NOMO-1 treated with DMSO at 0.1 percent for 48 hours (cell line): ENCODE results near the gene KRTAP10-6.
"Not testable (repeated sequence)": the region's sequence is repeated elsewhere in the genome, so short reads cannot be mapped to it uniquely, and the experiment has no call there.

Source experiments
- DNase-seq: peaks from one replicate; lab custom pipeline; 2025; ENCODE audit not compliant: unreplicated experiment; lab: John Stamatoyannopoulos, UW

Gene KRTAP10-6

DNA sequence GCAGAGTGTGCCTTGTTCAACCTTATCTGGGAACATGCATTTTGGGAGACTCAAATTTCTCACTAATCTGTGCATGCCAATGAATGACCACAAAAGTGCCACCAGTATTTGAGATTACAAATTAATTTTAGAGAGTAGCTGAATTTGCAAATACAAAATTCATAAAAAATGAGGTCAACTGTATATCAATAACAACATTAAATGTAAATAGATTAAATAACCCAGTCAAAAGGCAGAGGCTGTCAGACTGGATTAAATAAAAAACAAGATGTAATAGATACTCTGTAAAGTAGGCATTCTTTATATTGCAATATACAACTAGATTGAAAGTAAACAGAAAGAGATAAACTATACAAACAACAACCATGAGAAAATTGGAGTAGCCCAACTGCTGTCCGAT lies 28.2 kb downstream of the KRTAP10-6 start:
- no peak for DNase-seq

DNA sequence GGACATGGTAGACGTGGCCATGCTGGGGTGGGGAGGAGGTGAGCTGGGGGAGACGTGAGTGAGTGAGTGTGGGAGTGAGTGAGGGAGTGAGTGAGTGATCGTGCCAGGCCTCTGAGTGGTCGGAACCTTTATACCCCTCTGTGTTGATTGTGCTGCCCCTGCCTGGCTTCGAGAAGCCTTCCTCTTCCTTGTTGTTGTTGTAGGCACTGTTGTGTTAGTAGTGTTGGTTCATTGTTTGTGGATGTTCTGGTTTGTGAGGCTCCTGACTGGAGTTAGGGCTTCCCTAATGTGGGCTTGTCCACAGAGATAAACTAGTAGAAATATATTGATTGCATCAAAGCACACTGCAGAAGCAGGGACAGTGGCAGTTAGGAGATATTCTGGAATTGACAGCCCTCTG lies 33.6 kb downstream of the KRTAP10-6 start, which contains the start of gene KRTAP10-3:
Gene KRTAP10-3, minus strand, starts transcription at position 101 of the 400 bp plus-strand sequence. Its CDS starts 80 bp downstream, at position 21.
- no peak for DNase-seq

DNA sequence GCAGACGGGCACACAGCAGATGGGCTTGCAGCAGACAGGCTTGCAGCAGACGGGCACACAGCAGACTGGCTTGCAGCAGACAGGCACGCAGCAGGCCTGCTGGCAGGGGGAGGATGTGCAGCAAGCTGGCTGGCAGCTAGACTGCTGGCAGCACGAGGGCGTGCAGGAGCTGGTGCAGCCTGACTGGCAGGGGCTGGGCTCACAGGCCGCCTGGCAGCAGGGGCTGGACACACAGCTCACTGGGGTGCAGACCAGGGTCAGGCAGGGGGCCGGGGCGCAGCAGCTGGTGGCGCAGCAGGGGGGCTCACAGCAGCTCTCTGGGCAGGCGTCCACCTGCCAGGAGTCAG lies 34.0 kb downstream of the KRTAP10-6 start:
- not testable (repeated sequence) for DNase-seq

DNA sequence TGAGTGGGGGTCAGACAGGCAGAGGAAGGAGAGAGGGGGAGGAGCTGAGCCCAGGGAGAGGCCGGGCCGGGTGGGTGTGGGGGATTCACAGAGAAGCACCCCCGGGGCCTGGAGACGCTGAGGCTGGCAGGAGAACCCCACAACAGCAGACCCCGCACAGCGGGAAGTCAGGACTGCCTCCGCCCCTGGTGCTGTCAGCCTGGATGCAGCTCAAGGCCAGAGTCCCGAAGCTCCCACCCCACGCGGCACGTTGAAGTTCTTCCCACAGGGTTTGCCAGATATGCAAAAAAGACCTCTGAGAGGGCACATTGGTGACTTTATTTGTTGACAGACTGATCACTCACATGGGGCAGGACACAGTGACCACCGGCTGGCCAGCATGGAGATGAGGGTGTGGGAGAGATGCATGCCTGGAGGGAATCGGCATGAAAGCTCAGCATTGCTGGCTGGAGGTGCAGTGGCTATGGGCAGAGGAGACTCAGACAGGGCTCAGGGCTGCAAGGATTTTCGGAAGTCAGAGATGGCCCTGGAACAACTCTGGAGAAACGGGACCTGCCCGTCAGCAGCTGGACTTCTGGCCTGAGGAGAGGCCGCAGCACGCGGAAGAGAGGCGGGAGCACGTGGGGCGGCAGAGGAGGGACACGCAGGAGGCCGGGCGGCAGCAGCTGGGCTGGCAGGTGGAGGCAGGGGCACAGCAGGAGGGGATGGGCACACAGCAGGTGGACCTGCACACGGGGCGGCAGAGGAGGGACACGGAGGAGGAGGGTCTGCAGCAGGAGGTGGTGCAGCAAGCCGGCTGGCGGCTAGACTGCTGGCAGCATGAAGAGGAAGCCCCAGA lies 34.6 kb downstream of the KRTAP10-6 start:
- no peak for DNase-seq

DNA sequence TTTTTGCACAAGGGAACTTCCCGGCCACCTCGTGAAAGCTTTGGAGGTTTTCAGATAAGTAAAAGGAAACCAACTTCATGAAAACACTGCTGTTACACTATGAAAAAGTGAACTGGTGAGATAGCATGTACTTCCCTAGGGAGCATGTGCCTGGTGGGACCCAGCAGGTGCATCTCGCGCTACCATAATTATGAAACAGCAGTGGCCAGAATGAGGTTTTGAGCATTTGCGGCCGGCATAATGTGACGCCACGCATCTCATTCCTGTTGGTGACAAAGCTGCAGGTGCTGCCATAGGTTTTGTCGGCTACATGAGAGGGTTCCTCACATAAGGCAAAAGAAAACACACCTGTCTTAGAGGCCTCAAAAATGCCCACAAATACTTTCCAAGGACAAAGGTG lies 35.4 kb downstream of the KRTAP10-6 start:
- DNase-seq = no peak

DNA sequence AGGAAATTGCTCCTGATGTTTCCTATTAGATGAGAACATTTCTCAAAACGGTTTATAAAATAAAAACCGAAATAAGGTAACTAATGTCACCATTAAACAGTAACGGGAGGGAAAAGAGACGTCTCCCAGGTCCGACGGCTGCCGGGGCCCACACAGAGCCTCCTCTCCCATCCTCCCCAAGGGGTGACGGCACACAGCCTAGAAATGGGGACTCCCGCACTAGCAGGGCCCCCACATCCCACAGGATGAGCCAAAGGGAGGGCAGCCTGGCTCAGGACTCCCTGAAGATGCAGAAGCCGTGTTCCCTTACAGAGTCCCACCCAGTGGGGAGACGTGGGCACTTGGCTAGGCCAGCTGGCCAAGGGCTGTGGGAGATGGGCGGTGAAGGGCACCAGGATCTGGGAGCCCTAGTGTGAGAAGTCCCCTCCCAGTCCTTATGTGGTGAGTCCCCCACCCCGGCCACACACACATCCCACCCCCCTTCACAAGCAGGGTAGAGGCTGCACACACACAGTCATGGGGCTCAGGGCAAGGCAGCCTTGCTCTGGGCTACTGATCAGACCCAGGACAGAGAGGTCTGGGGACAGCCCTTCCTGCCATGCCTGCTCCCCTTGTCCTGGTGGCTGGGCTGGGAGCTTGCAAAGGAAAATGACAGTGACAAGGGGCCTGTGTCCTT lies 37.0 kb downstream of the KRTAP10-6 start:
- DNase-seq = no peak

DNA sequence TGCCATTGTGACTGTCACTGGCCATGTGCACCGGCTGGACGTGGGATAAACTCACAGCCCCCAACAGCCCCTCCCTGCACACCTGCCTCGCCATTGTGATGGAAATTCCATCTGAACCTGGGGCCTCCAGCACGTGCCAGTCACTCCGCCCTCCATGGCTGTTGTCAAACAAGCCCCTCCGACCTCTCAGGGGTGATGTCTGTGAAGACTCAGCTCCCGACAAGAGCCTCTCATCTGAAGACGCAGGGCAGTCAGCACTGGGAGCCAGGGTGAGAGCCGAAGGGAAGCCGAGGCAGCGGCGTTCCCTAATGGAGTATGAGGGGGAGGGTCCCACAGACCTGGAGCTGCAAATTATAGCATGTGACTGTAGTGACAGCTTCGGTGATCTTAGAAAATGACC lies 39.6 kb downstream of the KRTAP10-6 start:
- DNase-seq = no peak

DNA sequence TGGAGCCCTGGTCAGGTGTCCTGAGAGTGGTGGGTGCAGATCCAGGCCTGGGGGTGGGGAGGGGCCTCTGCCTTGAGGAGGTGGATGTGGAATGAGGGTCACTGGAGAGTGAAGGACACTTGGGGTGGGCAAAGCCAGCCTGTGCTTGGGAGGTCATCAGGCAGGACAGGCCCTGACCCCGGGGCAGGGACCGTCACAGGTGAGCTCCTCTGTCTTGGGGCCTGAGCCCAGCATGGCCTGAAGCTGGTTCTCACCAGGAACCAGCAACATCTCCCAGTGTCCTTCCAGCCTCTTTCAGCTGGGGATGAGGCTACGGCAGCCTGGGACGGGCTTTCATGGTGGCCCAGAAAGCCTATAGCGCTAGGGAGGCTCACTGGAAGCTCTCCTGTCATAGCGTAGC lies 40.2 kb downstream of the KRTAP10-6 start:
- DNase-seq = no peak

DNA sequence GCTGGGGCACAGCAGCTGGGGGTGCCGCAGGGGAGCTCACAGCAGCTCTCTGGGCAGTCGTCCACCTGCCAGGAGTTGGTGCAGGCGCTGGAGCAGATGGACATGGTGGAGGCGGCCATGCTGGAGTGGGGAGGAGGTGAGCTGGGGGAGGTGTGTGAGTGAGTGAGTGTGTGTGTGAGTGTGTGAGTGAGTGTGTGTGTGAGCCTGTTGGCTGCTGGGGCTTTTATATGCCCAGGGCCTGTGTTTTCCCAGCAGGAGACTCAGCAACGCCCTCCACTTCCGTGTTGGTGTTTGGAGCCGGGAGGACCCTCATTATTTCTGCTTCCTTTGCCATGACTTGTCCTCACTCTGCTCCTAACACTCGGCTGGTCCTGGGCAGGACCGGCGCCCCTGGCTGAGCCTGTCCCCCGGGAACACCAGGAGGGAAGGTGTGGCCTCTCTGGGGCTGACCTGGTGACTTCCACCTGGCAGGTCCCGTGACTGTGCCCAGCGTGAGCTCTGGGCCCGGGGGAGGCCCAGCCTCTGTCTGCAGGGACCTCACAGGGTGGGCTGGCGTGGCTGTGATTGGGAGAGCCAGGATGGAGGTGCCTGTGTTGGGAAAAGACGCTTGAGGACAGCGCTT lies 40.9 kb downstream of the KRTAP10-6 start, which contains the start of gene KRTAP10-2:
Gene KRTAP10-2, minus strand, starts transcription at position 166 of the 622 bp plus-strand sequence. Its CDS starts 47 bp downstream, at position 119.
- DNase-seq = no peak

DNA sequence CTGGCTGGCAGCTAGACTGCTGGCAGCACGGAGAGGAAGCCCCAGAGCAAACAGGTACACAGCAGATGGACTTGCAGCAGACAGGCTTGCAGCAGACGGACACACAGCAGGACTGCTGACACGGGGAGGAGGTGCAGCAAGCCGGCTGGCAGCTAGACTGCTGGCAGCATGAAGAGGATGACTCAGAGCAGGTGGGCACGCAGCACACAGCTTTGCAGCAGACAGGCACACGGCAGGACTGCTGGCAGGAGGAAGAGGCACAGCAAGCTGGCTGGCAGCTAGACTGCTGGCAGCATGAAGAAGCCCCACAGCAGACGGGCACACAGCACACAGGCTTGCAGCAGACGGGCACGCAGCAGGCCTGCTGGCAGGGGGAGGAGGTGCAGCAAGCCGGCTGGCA lies 41.5 kb downstream of the KRTAP10-6 start:
- no peak for DNase-seq

DNA sequence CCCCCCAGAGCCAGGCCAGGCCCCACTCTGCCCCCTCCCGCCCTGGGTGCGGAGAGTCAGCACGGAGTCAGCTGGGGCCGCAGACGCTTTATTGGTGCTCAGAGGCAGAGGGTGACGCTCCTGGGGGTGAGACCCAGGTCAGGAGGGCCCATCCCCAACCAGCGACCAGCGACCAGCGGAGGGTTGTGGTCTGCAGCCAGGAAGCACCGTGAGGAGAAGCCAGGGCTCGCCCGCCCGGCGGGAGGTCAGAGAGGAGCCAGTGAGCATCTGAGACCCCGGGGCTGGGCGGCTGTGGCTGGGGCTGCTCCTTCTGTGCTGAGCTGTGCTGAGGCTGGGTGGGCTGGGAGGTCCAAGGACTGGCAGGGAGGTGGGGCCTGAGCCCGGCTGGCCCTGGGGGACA lies 42.0 kb downstream of the KRTAP10-6 start:
- DNase-seq = not testable (repeated sequence)

DNA sequence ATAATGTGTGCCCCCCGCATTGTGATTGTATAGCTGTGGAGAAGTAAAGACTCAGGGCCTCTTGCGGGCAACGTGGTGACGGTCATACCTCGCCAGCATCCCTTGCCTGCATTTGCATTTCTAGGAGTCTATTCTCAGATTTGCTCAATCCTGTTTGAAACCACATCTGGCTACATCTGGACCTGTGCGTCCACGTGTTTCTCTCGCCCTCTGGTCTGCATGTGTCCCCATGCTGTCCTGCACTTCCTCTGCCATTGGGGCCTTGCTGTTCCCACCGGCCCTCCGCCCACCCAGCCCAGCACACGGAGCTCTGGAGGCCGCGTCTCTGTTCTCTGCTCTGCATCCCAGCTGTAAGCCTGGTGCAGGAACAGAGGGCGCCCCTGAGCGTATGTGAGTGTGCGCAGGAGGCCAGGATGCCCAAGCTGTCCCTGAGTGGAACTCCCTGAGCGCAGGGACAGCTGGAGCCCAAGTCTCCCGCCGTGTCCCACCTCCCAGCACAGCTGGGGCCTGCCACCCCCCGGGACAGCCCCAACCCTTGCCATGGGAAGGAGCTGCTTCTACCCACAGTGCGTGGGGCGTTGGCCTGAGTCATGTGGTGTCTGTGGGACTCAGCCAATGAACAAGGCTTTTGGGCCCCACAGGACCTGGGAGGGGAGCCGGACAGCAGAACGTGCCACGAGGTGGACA lies 42.6 kb downstream of the KRTAP10-6 start:
- DNase-seq = no peak

DNA sequence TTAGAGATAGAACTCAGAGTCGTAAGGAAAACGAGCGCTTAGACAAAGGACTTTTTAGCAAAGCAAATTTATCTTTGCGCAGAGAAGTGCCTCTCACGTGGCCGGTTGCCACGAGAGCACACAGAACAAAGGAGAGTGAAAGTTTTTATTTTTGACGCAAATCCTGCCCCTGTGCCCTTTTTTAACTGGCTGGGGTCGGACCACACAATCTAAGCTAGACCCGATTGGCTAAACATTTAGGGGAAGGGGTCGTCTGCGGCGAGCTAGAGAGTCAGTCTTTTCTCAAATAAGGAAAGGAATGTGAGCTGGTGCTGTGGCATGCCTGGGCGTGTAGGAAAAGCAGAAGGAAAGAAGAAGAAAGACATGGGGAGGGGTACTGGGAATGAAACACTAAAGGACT lies 43.4 kb downstream of the KRTAP10-6 start:
- no peak for DNase-seq

DNA sequence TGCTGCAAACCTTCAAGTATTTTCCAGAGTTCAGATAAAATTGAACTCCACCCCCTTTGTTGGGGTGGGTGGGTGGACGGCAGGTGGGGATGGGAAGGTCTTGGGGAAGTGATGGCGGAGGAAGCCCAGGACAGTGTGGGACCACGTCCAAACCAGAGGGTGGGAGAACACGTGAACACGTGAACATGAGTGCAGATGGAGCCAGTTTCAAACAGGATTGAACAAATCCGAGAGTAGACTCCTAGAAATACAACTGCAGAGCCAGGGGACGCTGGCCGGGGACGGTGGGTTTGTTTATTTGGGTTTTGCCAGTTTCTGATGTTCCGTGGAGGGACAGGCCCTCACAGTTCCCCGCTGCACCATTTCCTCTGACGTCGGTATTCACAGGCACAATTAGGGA lies 43.9 kb downstream of the KRTAP10-6 start:
- DNase-seq = no peak

DNA sequence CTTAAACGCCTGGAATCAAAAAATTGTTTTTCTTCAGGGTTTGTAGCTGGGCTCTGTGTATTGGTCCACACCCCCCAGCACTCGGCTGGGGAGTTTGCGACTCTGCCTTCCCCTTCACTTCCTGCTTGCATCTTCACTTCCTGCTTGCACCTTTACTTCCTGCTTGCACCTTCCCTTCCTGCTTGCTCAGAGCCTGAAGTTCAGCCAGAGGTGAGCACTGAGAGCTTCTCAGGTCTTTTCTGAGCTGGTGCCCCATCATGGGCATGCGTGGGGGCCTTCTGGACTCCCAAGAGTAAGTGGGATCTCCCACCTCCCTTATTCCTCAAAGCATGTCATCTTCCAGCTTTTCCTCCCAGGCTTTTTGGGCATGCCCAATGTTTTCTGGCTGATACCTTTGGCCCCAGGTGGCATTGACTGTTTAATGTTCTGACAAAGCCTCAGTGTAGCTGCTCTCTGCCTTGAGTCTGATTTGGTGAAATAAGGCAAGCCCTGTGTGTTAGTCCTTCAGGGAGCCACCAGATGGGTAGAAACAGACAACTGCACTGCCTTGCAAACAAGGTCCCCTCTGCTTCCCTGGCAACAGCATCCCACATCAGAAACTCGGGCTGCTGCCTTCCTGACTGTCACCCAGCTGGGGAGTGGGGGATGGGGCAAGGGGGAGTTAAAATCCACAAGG lies 44.5 kb downstream of the KRTAP10-6 start:
- DNase-seq = no peak

DNA sequence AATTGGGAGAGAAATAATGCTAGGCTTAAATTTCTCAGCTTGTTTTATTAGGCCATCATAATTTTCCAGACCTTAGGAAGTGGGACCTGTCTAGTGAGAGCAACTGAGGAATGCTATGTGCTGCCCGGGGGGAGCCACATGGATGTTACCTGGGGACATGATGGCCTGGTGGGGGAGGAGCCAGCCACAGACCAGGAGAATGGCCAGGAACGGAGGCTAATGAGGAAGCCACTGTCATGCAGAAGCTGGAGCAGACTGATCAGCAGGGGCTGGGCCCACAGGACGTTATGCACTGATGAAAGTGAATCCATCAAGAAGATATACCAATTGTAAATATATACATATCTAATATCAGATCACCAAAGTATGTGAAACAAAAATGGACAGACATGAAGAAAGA lies 47.7 kb downstream of the KRTAP10-6 start:
- DNase-seq = no peak

DNA sequence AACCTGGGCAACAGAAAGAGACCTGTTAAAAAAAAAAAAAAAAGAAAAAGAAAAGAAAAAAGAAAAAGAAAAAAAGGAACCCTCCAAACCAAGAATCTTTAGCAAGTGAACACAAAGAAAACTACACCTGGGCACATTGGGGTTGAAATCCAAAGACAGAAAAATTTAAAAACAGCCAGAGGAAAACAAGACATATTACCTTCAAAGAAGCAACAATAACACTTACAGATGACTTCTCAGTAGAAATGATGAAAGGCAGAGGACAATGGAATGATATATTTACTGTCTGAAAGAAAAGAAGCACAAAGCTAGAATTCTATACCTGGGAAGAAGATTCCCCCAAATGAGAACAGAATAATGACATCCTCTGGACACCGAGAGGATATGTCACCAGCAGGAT lies 49.6 kb downstream of the KRTAP10-6 start:
- DNase-seq = no peak
